ENCODE measurements around the gene PRKCA.

PRKCA gene

GRCh38 chr17:66585472-66585871 is 283.1 kb downstream of the PRKCA start:
- H2AFZ ChIP-seq (ENCODE audit: low read length), result no peak overlapping the region
- no peak overlapping the region for H3K18ac ChIP-seq (ENCODE audit: low read length)
- H2AK5ac ChIP-seq (ENCODE audit: low read depth, low read length), result no peak overlapping the region

GRCh38 chr17:66589892-66590291 is 287.5 kb downstream of the PRKCA start:
- Histone ChIP-seq H2BK120ac (ENCODE audit: low read depth, low read length) (no peak overlapping the region), H3K27me3 (ENCODE audit: control insufficient read depth in 3 of 3, insufficient read depth in 3 of 3, low read depth in 1 of 3, low read length in 3 of 3) (no peaks in the 10 kb centered on the region), H3K36me3 (replicated peaks in 1 of 2; ENCODE audit: control insufficient read depth in 2 of 2, insufficient read depth in 2 of 2, low read length in 2 of 2) (no peaks in the 10 kb centered on the region), H3K9me3 (replicated peaks in 1 of 2; ENCODE audit: control insufficient read depth in 2 of 2, insufficient read depth in 1 of 2, low read depth in 1 of 2, low read length in 2 of 2) (peaks cover 0 to 3% of the 10 kb centered on the region in 2 donors), H3K27ac (replicated peaks; ENCODE audit: low read length) (no peak overlapping the region), H3K79me1 (ENCODE audit: low read depth, low read length) (no peaks in the 10 kb centered on the region), H3K23ac (ENCODE audit: low read depth, low read length, poor library complexity) (no peak overlapping the region), H3K4me1 (ENCODE audit: control insufficient read depth in 2 of 2, insufficient read depth in 1 of 2, low read depth in 1 of 2, low read length in 2 of 2) (peaks cover 0 to 2% of the 10 kb centered on the region in 2 donors), H3K4me2 (ENCODE audit: insufficient read depth, low read length, poor library complexity, severe bottlenecking) (no peak overlapping the region), H2AK5ac (ENCODE audit: low read depth, low read length) (no peak overlapping the region), H2BK15ac (ENCODE audit: low read length) (no peak overlapping the region), H2BK12ac (ENCODE audit: low read length) (no peak overlapping the region), H3K4me3 (ENCODE audit: low read length in 2 of 2) (no peak overlapping the region), H3K14ac (ENCODE audit: low read length) (no peak overlapping the region), H3K18ac (ENCODE audit: low read length) (no peak overlapping the region), H4K8ac (ENCODE audit: low read depth, low read length) (no peak overlapping the region), H3K4ac (ENCODE audit: low read length) (no peak overlapping the region), H2AFZ (ENCODE audit: low read length) (no peak overlapping the region), H4K91ac (ENCODE audit: low read depth, low read length, poor library complexity) (no peak overlapping the region), H3K9ac (ENCODE audit: low read depth, low read length, poor library complexity) (no peak overlapping the region), H2BK5ac (ENCODE audit: low read length) (no peak overlapping the region)
- no peak for DNase-seq (ENCODE audit: low spot score)
- whole genome bisulfite sequencing, 2 donors (ENCODE audit: extremely low coverage in 2 of 2, insufficient read length in 2 of 2, insufficient replicate concordance in 1 of 2), result no CpG with 5 or more reads among the region's 7 CpGs

More at GRCh38 chr17:66585472-66585871, 283.1 kb downstream of the PRKCA start:
- Histone ChIP-seq H2BK15ac (ENCODE audit: low read length) (no peak overlapping the region), H2BK120ac (ENCODE audit: low read depth, low read length) (no peak overlapping the region), H3K14ac (ENCODE audit: low read length) (no peak overlapping the region), H3K23ac (ENCODE audit: low read depth, low read length, poor library complexity) (no peak overlapping the region), H3K36me3 (replicated peaks in 1 of 2; ENCODE audit: control insufficient read depth in 2 of 2, insufficient read depth in 2 of 2, low read length in 2 of 2) (no peaks in the 10 kb centered on the region), H3K27ac (replicated peaks; ENCODE audit: low read length) (no peak overlapping the region), H3K79me1 (ENCODE audit: low read depth, low read length) (no peaks in the 10 kb centered on the region), H3K4me3 (ENCODE audit: low read length in 2 of 2) (no peak overlapping the region), H3K4me1 (ENCODE audit: control insufficient read depth in 2 of 2, insufficient read depth in 1 of 2, low read depth in 1 of 2, low read length in 2 of 2) (peaks cover 0 to 2% of the 10 kb centered on the region in 2 donors), H3K4ac (ENCODE audit: low read length) (no peak overlapping the region), H3K9ac (ENCODE audit: low read depth, low read length, poor library complexity) (no peak overlapping the region), H4K8ac (ENCODE audit: low read depth, low read length) (no peak overlapping the region), H3K9me3 (replicated peaks in 1 of 2; ENCODE audit: control insufficient read depth in 2 of 2, insufficient read depth in 1 of 2, low read depth in 1 of 2, low read length in 2 of 2) (peaks cover 2 to 3% of the 10 kb centered on the region in 2 donors), H3K27me3 (ENCODE audit: control insufficient read depth in 3 of 3, insufficient read depth in 3 of 3, low read depth in 1 of 3, low read length in 3 of 3) (no peaks in the 10 kb centered on the region), H3K4me2 (ENCODE audit: insufficient read depth, low read length, poor library complexity, severe bottlenecking) (no peak overlapping the region), H2BK12ac (ENCODE audit: low read length) (no peak overlapping the region), H4K91ac (ENCODE audit: low read depth, low read length, poor library complexity) (no peak overlapping the region), H2BK5ac (ENCODE audit: low read length) (no peak overlapping the region)
- no CpG with 5 or more reads among the region's 5 CpGs for WGBS, 2 donors (ENCODE audit: extremely low coverage in 2 of 2, insufficient read length in 2 of 2, insufficient replicate concordance in 1 of 2)
- DNase-seq (ENCODE audit: low spot score), result no peak

- H3K14ac ChIP-seq (ENCODE audit: low read length), result no peak overlapping the region
- no peak overlapping the region for H2BK5ac ChIP-seq (ENCODE audit: low read length)
- H2AFZ ChIP-seq (ENCODE audit: low read length), result no peak overlapping the region
- no CpG with 5 or more reads among the region's 2 CpGs for WGBS, 2 donors (ENCODE audit: extremely low coverage in 2 of 2, insufficient read length in 2 of 2, insufficient replicate concordance in 1 of 2)
- peaks cover 0 to 2% of the 10 kb centered on the region in 2 donors for H3K4me1 ChIP-seq (ENCODE audit: control insufficient read depth in 2 of 2, insufficient read depth in 1 of 2, low read depth in 1 of 2, low read length in 2 of 2)
- H3K18ac ChIP-seq (ENCODE audit: low read length), result no peak overlapping the region
- no peaks in the 10 kb centered on the region for H3K27me3 ChIP-seq (ENCODE audit: control insufficient read depth in 3 of 3, insufficient read depth in 3 of 3, low read depth in 1 of 3, low read length in 3 of 3)
- no peak overlapping the region for H3K27ac ChIP-seq (replicated peaks; ENCODE audit: low read length)
- H3K9ac ChIP-seq (ENCODE audit: low read depth, low read length, poor library complexity), result no peak overlapping the region
- no peak overlapping the region for H4K91ac ChIP-seq (ENCODE audit: low read depth, low read length, poor library complexity)
- no peak overlapping the region for H3K23ac ChIP-seq (ENCODE audit: low read depth, low read length, poor library complexity)
- no peak overlapping the region for H2BK120ac ChIP-seq (ENCODE audit: low read depth, low read length)
- no peaks in the 10 kb centered on the region for H3K36me3 ChIP-seq (replicated peaks in 1 of 2; ENCODE audit: control insufficient read depth in 2 of 2, insufficient read depth in 2 of 2, low read length in 2 of 2)
- no peak for DNase-seq (ENCODE audit: low spot score)
- no peak overlapping the region for H2BK15ac ChIP-seq (ENCODE audit: low read length)
- H2AK5ac ChIP-seq (ENCODE audit: low read depth, low read length), result no peak overlapping the region
- H3K79me1 ChIP-seq (ENCODE audit: low read depth, low read length), result no peaks in the 10 kb centered on the region
- H2BK12ac ChIP-seq (ENCODE audit: low read length), result no peak overlapping the region
- H3K4me2 ChIP-seq (ENCODE audit: insufficient read depth, low read length, poor library complexity, severe bottlenecking), result no peak overlapping the region
- peak overlapping the region in 1 of 2 donors; percentile 67 for H3K4me3 ChIP-seq (ENCODE audit: low read length in 2 of 2)
- no peak overlapping the region for H3K4ac ChIP-seq (ENCODE audit: low read length)
- no peak overlapping the region for H4K8ac ChIP-seq (ENCODE audit: low read depth, low read length)
- peaks cover 1 to 3% of the 10 kb centered on the region in 2 donors for H3K9me3 ChIP-seq (replicated peaks in 1 of 2; ENCODE audit: control insufficient read depth in 2 of 2, insufficient read depth in 1 of 2, low read depth in 1 of 2, low read length in 2 of 2)
These were observed 290.7 kb downstream of the PRKCA start for GRCh38 chr17:66593116-66593515.

- Histone ChIP-seq H3K4ac (ENCODE audit: low read length) (no peak overlapping the region), H2BK5ac (ENCODE audit: low read length) (no peak overlapping the region), H3K27me3 (ENCODE audit: control insufficient read depth in 3 of 3, insufficient read depth in 3 of 3, low read depth in 1 of 3, low read length in 3 of 3) (no peaks in the 10 kb centered on the region), H3K4me2 (ENCODE audit: insufficient read depth, low read length, poor library complexity, severe bottlenecking) (no peak overlapping the region), H2AFZ (ENCODE audit: low read length) (no peak overlapping the region), H3K9me3 (replicated peaks in 1 of 2; ENCODE audit: control insufficient read depth in 2 of 2, insufficient read depth in 1 of 2, low read depth in 1 of 2, low read length in 2 of 2) (peaks cover 0 to 1% of the 10 kb centered on the region in 2 donors), H4K8ac (ENCODE audit: low read depth, low read length) (no peak overlapping the region), H3K27ac (replicated peaks; ENCODE audit: low read length) (no peak overlapping the region), H3K79me1 (ENCODE audit: low read depth, low read length) (no peaks in the 10 kb centered on the region), H3K4me3 (ENCODE audit: low read length in 2 of 2) (no peak overlapping the region), H3K14ac (ENCODE audit: low read length) (no peak overlapping the region), H3K23ac (ENCODE audit: low read depth, low read length, poor library complexity) (no peak overlapping the region), H2BK12ac (ENCODE audit: low read length) (no peak overlapping the region), H4K91ac (ENCODE audit: low read depth, low read length, poor library complexity) (no peak overlapping the region), H3K36me3 (replicated peaks in 1 of 2; ENCODE audit: control insufficient read depth in 2 of 2, insufficient read depth in 2 of 2, low read length in 2 of 2) (no peaks in the 10 kb centered on the region), H3K4me1 (ENCODE audit: control insufficient read depth in 2 of 2, insufficient read depth in 1 of 2, low read depth in 1 of 2, low read length in 2 of 2) (peaks cover 0 to 2% of the 10 kb centered on the region in 2 donors), H2BK120ac (ENCODE audit: low read depth, low read length) (no peak overlapping the region), H3K18ac (ENCODE audit: low read length) (peak overlapping the region; percentile 27), H2AK5ac (ENCODE audit: low read depth, low read length) (no peak overlapping the region), H2BK15ac (ENCODE audit: low read length) (no peak overlapping the region), H3K9ac (ENCODE audit: low read depth, low read length, poor library complexity) (no peak overlapping the region)
- no peak for DNase-seq (ENCODE audit: low spot score)
- WGBS, 2 donors (ENCODE audit: extremely low coverage in 2 of 2, insufficient read length in 2 of 2, insufficient replicate concordance in 1 of 2), result no CpG with 5 or more reads among the region's 12 CpGs
These were observed 293.5 kb downstream of the PRKCA start for GRCh38 chr17:66595893-66596292.

Measured in neuronal stem cell (in vitro differentiated cells).